NCI-H526 treated with DMSO at 0.1 percent for 48 hours (cell line): Measurements from ENCODE around the gene NMT1.

Source experiments
- DNase-seq: peaks from one replicate; lab custom pipeline; 2025; lab: John Stamatoyannopoulos, UW

NMT1 gene

DNA sequence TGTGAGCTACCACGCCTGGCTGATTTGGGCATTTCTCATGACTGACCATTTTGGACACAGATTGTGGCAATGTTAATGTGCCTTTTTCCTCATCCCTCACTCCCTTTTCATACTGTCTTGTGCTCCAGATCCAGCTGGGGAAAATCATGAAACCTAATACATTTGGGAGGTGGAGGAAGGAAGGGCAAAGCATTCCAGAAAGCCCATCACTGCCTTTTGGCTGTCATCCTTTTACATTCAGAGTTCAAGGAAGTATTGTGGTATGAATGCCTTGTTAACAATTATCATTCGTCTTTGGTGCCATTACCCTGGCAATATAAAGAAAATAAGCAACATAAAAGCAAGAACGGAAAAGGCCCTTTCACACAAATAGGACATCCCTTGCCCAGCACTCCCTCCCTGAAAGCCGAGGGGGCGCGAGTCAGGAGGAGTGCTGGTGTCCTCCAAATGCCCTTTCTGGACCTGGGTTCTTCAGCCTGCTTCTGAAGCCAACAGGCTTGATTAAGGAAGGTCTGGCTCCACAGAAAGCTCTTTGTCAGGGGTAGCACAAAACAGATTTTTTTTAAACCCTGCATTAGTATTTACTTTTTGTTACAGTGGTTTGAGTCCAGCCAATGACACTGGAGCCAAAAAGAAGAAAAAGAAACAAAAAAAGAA is 20.1 kb downstream of the NMT1 start:
- DNase-seq = no peak

DNA sequence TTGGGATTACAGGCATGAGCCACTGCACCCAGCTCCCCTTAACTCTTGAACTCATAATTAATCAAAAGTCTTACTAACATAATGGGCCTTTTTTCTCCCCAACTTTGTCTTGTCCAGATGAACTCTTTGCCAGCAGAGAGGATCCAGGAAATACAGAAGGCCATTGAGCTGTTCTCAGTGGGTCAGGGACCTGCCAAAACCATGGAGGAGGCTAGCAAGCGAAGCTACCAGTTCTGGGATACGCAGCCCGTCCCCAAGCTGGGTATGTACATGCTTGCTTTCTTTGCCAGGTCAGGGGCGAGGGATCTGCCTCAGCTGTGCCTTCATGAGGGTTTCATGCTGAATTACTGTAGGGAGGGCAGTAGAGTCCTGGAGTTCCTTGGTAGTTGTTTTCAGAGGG is 25.3 kb downstream of the NMT1 start:
- no peak for DNase-seq

DNA sequence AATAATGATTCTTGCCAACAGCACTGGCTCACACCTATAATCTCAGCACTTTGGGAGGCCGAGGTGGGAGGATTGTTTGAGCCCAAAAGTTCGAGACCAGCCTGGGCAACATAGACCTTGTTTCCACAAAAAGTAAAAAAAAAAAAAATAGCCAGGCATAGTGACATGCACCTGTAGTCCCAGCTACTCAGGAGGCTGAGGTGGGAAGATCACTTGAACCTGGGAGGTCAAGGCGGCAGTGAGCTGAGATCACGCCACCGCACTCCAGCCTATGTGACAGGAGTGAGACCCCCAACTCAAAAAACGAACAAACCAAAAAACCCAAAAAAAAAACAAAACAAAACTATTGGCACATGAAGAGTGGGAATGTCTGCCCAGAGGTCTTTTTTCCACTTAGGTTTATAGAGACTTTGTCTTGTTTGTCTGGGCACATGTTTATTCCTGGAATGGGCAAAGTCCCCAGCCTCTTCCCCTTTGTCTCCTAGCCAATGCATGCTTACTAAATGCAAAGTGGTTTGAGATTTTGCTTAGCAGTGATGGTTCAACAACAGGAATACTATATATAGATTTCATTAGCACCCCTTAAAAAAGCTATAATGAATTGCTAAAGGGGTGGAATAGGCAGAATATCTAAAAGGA is 25.9 kb downstream of the NMT1 start:
- no peak for DNase-seq

DNA sequence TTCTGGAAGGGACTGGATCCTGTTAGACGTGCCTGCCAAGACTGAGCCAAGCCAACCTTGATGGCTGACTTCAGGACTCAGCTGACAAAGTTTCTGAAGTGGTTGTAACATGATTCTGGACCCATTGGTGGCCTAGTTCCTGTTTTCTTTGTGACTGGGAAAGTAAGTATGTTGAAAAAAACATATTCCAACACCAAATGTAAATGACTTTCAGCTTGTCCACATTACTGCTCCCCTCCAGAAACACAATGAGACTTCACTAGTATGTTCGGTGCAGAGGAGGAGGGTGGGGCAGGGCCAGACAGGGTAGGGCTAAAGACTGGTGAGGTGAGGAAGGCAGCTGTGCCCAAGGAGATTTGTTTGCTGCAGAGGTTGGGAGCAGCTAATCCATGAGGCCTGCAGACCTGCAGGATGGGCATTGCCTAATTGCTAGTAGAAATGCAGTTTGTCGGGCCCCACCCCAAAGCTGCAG is 26.4 kb downstream of the NMT1 start:
- DNase-seq = no peak

DNA sequence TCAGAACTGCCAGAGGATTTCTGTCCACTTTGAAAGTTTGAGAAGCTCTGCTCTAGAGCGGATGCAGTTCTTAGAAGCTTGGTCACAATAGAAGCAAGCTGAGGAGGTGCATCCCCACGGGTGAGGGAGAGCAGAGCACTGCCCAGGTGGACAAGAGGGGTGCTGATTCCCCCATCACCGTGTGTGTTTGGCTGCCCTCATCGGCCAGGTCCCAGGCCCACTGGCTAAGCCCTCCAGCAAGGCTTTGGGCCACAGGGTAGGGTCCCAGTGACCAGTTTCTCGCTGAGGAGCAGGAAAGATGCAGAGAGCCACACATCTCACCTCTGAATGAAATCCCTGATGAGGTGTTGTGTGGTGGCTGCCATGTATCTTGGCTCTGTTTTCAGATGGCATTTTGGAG is 26.9 kb downstream of the NMT1 start:
- no peak for DNase-seq

DNA sequence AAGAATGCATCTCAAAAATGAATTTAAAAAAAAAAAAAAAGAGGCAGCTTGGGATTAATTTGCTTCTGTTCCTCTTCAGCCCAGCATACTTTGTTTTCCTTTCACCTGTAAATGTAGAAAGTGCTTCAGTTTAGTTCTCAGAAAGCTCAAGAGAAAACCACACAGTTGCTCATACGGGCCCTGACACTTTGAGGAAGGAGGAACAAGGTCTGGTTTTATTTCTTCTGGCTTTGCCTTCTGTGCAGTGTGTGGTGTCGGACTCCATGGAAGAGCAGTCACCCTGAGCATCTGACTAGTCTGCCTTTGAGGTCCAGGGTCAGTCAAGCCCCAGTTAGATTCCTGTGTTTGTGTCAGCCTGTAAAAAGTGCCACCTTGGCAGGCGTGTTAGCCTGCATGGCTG is 27.6 kb downstream of the NMT1 start:
- no peak for DNase-seq

DNA sequence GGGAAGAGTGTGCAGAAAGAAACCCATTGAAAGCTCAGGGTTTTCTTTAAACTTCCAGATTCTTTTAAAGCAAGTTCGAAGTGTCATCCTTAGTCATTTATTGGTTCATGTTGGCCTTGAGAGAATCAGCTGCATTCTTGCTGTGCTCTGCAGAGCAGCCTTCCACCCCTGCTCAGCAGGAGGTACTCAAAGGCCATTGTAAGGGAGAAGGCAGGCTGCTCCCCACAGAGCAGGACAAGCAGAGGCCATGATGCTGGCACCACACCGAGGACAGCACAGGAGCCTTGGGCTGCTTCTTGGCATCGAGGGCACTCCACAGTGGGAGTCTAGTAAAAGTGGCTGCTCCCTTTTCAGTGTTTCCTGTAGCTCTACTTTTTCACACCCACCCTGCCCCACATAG is 29.6 kb downstream of the NMT1 start:
- no peak for DNase-seq

DNA sequence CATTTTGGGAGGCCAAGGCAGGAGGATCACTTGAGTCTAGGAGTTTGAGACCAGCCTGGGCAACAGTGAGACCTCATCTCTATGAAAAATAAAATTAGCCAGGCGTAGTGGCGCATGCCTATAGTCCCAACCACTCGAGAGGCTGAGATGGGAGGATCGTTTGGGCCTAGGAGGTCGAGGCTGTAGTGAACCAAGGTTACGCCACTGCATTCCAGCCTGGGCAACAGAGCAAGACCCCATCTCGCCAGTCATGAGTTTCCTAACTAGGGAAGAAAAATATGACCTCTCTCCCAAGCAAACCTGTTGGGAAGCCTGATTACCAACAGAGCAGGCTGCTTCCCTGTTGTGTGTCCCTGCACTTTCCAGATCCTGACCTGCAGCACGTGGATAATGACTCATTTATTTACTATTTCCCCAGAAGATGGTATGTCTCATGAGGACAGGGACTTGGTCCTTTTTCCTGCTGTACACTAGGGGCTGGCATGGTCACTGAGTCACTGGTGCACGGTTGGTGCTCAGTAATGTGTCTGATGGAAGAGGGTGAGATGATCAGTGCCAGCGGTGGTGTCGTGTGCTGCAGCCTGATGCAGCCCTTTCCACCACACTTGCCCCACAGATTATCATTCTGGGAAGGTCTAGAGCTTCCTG is 30.8 kb downstream of the NMT1 start:
- no peak for DNase-seq

DNA sequence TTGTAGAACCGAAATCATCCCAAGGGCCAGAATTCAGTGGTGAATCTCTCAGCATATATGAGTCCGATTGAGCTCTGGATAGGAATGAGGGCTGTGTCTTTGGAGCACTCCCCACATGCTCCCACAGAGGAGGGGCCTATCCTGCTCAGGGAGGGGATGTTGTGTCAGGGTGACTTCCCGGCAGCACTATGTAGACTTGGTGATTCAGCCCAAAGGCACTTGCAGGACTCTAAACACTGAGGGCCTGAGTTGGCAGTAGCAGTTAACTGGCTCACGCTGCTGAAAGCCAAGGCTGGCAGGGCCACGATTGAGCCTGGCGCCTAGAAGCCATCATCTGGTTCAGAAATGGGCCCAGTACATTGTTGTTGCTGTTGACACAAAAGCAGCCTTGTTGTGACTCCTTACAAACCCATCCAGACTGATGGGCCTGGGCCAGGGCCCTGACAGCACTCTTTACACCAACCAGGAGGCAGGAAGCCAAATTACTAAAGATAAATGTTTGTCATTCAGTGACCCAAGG is 31.9 kb downstream of the NMT1 start:
- DNase-seq = no peak

DNA sequence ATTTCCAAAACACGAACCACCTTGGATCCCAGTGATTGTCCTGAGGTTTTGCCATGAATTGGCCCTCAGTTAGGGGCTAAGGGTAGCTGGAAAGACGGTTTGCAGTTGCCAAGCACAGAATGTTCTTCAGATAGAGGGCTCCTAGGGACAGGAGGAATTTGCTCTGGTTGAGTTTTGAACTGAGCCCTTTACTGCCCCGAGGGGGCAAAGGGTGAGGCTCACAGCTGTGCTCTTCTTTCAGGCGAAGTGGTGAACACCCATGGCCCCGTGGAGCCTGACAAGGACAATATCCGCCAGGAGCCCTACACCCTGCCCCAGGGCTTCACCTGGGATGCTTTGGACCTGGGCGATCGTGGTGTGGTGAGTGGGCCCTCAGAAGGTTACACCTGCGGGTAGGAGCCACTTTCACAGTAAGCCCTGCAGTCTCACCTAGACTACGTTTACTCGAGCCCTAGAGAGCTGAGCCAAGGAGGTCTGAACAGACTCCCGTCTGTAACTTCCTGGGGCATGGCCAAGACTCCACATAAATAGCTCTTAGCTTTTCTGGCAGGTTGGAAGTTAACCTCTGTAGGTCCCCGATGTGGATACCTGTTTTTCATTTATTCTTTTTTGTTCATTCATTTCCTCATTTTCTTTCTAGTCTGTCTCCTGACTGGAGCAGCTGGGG is 32.5 kb downstream of the NMT1 start:
- DNase-seq = no peak

DNA sequence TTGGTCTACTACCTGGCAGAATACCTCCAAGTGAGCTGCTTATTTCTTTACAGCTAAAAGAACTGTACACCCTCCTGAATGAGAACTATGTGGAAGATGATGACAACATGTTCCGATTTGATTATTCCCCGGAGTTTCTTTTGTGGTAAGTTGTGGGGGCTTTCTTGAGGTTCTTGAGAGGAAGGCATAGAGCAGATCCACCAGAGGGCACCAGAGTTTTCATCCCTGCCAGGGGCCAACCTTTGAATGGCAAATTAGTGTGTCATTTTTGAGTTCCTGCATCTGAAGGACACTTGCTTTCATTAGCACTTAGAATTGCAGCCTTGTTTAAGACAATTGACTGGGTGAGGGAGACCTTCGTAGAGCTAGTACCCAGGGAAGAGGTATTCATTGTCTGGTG is 35.0 kb downstream of the NMT1 start:
- peak; percentile 9 for DNase-seq

DNA sequence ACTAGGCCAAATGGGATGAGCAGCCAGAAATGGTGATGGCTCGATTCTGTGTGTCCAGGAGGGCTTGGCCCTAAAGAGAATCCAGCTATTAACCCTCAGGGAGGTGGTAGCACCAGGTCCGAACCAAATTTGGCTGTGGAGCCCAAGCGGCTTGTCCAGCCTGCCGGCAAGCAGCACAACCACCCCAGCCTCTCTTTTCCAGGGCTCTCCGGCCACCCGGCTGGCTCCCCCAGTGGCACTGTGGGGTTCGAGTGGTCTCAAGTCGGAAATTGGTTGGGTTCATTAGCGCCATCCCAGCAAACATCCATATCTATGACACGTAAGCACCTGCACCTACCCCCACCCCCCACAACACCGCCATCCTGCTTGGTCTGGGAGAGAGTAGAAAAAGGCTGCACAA is 35.8 kb downstream of the NMT1 start:
- no peak for DNase-seq

DNA sequence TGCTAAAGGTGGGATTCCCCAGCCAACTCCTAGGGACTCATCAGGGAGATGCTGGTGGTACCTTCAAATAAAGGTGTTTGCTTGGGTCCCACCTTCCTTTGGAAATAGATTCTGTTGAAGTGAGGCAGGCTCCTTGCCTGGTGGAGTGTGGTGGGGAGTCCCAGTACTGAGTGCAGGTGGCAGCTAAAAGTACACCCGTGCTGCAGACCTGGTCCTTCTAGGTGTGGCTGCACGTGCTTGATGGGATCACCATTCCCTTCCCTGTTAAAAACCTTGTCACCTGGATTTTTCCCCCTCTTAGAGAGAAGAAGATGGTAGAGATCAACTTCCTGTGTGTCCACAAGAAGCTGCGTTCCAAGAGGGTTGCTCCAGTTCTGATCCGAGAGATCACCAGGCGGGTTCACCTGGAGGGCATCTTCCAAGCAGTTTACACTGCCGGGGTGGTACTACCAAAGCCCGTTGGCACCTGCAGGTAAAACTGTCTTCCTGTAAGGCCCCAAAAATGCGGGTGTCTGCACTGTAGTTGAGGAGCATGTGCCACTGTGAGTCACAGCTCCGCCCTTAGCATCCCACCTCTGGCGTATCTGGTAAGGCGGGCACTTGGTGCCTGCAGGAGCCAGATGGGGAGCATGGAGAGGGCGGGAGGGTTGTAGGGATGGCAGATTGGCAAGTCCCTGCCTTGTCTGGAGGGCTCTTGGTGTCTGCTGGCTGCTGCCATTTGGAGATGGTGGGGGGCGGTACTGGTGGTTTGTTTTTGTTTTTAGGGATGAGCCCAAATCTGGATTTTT is 37.2 kb downstream of the NMT1 start:
- DNase-seq = no peak

DNA sequence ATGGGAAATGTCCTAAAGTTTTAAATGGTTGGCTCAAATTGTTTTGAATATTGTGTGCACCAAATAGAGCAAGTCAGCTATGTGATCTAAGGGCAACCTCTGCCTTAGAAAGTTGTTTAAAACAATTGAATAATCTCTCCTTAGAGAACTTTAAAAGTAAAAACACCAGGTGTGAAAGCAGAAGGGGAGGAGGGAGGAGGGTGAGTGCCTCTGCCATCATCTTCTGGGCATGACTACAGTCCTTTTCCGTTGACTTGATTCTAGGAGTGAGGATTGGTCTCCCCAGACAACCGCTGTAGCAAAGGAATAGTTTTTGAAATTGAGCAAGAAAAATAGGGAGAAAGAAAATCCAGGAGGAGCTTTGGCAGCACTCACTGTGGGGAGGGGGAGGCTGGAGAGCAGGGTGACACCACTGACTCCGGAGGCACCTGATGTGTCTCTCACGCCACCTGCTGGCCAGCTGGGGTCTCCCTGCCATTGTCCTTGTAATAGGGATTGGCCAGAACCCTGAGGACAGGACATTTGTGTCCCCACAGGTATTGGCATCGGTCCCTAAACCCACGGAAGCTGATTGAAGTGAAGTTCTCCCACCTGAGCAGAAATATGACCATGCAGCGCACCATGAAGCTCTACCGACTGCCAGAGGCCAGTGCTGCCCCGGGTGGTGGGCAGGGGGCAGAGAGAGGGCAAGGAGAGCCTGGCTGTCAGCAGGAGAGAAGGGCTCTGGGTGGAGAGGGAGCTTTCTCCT is 37.9 kb downstream of the NMT1 start:
- peak; percentile 20 for DNase-seq

DNA sequence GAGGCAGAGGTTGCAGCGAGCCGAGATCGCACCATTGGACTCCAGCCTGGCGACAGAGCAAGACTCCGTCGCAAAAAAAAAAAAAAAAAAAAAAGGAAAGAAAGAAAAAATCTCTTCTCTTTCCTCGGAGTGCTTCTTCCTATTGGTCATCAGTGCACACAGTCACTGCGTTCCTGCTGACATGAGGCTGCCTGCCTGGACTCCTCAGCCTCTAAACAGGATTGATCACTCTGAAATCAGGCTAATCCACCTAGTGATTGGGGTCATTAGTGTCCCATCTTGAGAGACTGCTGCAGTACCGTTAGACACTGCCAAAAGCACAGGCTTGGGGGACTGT is 40.4 kb downstream of the NMT1 start:
- no peak for DNase-seq

DNA sequence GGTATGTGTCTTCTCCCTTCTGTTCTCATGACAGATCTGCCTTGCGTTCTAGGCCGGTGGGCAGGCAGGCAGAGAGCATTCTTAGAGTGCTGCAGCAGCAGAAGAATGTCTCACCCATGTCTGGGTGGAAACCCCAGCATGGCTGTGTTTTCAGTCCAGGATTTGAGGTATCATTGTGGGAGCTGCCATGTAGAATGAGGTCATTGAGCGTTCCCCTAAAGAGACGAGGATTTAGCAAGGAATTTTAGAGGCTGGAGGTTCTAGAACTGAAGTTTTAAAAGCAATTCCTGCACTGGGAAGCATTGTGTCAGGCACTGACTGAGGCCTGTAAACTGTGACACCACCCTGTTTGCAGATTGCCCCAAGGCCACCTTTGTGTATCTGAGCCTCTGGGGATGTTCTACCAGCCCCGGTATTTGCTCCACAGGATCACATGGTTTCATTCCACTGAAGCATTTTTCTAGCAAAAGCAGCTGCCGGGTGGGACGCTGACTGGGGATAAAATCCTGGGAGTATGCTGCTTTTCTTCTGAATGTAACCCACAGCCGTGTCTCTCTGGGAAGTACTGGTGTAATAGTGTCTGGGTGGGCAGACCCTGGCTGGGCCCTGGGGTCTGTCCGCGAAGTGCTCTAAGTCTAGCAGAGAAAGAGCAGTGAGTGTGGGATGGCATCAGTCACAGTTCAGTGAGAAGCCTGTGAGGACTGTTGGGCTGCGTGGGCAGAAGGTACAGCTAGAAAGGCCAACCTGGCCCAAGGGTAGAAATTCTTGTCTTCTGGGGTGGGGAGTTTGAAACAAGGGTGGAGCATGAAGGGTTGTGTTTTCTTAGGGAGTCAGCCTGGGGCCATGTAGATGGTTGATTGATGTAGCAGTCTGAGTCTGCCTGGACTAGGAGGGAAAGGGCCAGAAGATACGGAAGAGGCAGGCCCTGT is 41.0 kb downstream of the NMT1 start:
- no peak for DNase-seq

DNA sequence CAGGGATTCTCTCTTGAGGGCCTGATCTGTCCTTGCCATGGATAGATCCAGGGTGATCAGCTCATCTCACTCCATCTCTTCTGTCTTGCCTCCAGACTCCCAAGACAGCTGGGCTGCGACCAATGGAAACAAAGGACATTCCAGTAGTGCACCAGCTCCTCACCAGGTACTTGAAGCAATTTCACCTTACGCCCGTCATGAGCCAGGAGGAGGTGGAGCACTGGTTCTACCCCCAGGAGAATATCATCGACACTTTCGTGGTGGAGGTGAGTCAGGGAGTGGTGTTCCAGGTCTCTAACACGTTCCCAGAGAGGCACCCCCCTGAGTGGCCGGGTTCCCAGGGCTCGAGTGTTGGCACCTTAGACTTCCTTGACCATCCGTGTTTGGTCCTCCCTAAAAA is 41.7 kb downstream of the NMT1 start:
- DNase-seq = no peak

DNA sequence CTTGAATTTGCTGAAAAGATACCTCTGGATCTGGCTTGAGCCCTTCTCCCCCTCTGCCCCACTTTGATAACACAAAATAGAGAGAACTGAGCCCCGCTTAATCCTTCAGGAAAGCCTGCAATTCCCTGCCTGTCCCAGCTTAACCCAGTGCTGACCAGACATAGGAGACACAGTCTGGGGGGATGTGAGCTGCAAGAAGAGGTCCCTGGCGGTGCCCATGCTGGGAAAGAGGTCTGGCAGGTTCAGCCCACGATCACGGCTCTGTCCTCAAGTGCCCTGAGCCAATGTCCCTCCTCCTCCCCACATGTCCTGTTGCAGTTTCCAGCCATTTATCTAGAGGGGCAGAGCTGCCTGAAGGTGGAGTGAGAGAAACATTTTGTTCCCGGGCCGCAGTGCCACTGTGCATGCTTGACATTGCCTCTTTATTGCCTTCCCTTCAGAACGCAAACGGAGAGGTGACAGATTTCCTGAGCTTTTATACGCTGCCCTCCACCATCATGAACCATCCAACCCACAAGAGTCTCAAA is 42.2 kb downstream of the NMT1 start:
- DNase-seq = no peak

DNA sequence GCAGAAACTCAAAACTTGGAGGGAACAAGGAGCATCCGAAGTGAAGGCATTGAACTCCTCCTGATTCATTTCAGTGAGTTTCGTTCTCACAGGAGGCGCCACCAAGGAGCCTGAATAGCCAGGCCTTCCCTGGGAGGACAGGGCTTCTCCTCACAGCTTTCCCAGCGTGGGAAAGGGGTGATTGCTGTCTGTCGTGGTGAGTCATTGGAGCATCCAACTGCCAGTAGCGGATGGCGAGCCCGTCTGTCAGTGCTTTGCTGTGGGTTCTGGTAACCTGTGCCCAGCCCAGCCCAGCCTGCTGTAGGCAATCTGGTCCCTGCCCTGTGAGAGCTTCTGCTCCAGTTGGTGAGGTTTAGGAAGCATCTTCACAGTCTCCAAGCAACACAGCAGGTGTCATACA is 42.9 kb downstream of the NMT1 start:
- DNase-seq = no peak

DNA sequence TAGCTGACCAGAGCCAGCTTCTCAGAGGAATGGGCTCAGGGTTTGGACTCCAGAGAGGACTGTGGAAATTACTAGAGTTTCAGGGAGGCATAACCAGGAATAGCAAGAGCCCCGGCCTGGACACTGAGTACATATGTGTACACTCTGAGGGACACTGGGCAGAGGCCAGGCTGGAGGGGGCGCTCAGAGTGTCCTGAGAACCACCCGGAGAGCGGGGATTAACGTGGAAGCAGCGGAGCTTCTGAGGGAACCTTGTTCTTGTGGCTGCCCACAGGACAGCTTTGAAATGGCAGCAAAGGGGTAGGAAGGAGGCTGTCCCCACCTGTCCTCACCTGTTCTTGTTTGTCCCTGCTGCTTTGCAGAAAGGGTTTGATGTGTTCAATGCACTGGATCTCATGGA is 43.4 kb downstream of the NMT1 start:
- no peak for DNase-seq
